HG03457 (cell line): ENCODE results near the gene IRS2.

ENCODE experiments used
- ATAC-seq: cut with Tn5 transposase; IDR thresholded peaks from one replicate; pipeline ENCODE4 v1.9.1; 2021; ENCODE audit warnings: moderate number of reproducible peaks; ENCODE audit not compliant: unreplicated experiment

IRS2 gene

DNA sequence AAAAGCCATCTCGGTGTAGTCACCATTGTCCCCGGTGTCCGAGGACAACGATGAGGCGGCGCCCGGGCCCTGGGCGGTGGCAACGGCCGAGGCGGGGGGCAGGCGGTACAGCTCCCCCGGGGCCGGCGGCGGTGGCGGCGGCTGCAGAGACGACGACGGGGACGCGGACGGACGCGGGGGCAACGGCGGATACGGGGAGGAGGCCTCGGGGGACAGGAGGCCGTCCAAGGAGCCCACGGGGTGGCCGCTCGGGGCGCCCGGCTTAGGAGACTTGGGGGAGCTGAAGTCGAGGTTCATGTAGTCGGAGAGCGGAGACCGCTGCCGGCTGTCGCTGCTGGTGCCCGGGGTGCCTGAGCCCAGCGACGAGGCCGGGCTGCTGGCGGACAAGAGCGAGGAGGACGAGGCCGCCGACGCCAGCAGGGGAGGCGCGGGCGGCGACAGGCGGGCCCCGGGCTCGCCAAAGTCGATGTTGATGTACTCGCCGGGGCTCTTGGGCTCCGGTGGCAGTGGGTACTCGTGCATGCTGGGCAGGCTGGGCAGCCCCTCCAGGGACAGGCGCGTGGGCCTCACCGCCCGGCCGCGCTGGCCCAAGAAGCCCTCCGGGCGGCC lies 3.5 kb downstream of the IRS2 start:
- no peak for ATAC-seq

DNA sequence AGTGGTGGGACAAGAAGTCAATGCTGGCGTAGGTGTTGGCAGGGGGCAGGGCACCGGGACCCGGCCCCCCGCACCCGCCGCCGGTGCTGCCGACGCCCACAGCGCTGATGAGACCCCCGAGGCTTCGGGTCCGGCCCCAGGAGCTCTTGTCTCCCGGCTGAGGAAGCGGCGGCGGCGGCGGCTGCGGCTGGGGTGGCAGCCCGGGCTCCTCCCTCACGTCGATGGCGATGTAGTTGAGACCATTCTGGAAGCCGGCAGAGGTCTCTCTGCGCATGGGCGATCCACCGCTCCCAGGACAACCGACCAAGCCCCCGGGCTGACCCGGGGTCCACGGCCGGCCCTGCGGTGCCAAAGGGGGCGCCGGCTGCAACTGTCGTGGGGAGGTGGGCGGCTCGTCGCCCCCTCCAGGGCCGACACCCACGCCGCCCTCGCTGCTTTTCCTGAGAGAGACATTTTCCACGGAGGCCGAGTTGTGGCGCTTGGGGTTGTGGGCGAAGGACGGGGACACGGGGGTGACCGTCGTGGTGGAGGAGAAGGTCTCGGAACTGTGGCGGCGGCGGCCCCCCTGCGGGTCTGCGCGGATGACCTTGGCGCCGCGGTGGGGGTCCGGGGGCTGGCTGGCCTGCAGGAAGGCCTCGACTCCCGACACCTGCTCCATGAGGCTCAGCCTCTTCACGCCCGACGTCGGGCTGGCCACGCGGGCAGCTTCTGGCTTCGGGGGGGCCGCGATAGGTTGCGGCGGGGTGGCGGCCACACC lies 4.1 kb downstream of the IRS2 start:
- ATAC-seq: no peak

DNA sequence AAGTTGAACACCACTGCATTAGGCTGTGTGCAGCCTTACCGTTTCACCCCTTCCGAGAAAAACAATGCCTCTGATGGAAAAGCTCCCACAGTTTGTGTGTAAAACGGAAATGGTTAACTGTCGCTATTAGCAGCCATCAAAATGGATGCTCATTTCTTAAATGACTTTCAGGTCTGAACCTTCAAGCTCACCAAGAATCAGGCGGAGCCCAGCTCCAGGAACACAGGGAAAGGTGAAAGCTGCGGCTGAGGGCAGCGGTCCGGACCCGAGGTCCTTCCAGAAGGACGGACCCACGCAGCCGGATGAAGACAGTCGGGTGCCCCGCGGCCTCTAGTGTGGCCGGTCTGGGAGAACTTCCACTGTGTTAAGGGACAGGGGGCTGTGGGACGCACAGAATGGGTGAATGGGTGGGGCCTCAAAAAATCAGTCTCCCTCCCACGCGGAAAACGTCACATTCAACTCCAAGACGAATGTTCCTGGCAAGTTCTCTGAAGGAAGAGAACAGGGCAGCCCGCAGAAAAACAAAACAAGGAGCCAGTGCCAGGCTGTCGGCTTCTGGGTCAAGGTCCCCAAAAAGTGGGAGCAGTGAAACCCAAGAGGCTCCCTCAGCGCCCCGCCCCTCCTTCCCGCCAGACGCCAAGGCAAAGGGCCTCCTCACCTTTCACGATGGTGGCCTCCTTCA lies 4.9 kb downstream of the IRS2 start:
- ATAC-seq: no peak

DNA sequence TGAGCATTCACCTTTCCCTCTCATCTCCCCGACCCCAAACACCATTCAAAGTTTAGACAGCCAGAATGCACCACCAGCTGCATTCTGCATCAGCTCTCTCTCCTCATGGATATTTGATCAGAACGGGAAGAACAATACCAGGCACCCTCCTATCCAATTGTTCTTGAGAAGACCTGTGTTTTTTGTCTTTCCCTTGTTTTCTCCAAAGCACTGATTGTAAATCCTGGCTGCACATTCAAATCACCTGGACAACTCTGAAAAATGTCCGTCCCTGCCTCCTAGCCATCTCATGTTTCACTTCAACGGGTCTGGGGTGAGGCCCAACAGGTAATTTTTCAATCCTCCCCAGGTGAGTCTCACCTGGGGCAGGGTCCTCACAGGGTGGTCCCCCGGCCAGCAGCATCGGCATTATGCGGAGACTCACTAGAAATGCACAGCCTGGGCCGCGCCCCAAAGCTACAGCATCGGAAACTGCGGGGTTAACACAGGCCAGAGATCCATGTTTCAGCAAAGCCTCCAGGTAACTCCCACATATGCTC lies 5.5 kb downstream of the IRS2 start:
- no peak for ATAC-seq

DNA sequence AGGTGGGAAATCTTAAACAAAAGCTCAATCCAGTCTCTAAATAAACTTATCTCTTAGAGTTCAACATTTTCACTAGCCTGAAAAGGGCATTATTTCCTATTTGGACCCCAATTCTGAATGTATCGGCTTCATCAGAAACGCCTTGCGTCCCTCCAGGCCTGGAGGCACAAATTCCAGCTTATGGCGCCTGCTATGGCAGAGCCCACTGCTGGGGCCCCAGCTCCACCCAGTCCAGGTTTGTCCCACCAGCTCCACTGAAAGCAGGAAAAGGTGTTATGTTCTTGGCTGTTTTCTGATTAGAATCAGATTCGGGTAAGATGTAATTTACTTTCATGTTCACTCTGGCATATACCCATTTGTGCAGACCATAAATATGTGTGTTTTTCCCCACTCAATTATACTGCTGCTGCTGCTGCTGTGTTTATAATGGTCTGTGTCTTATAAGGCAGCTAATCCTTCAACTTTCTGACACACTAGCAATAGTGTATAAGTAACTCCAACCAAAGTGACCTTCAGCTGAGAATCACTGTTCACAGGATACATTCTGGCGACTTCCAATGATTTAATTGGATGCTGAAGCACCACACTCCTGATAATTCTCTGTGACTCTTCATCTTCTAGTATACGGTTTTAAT lies 6.4 kb downstream of the IRS2 start:
- no peak for ATAC-seq

DNA sequence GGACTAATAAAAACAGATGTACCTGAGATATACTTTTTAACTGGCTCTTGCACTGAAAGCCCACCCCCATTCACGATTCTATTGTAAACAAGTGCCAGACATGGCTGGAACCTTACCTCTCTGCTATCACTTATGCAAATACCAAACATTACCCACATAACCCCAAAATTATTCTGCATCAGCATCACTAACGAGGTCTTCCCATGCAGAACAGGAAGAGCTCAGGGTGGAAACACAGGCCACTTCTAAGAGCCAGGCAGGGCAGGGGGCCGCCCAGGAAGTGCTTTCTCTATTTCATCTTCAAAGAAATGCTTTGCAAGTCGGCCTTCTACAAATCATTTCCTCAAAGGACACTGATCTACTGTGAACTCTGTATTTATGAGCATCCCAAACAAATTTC lies 7.3 kb downstream of the IRS2 start:
- ATAC-seq: no peak

DNA sequence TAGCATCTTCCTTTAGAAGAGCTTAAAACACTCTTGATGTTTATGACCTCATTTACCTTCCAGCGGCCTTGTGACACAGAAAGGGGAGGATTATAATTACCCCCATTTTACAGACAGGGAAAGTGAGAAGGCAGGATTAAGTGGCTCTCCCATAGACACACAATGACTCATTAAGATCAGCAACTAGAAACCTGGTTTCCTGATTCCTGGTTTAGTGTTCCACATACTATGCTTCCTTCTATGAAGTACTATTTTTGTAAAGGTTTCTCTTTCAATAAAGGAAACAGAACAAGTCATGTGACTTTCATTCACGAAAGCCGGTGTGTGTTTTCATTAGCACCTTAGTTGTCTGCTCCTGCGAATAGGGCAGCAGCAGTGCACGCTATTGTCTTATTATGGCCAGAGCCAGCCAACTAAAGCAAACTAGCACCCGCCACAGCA lies 8.3 kb downstream of the IRS2 start:
- no peak for ATAC-seq

DNA sequence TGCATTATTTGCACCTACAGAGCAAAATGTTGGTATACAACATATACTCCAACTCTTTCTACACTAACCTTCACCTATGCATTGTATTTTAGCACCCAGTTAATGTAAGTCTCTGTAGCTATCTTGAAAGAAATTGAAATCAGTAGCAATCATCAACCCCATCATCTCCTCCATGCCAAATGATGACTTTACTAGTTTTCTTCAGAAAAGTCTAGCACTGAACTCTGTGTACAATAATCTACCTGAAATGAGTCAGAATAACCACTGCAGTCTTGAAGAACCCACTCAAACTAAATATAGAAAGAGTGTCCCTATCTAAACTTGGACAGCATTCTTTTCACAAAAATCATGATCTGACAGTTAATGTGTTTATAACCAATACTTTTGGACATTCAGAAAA lies 9.8 kb downstream of the IRS2 start:
- no peak for ATAC-seq

DNA sequence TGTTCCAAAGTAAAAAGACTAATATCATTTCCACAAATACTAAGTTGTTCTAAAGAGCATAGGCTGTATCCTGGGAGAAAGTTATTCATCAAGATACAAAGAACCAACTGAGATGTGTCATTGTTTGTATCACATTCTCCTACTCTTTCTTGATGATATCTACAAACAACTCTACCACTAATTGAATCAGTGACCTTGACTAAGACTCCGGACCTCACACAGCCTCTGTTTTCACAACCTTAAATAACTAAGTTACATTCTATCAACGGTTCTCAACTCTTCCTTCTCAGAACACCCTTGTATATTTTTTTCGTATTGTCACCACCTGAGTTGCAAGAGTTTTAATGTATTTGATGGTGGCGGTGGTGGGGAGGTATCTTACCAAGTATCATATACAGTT lies 12.6 kb downstream of the IRS2 start:
- ATAC-seq: no peak

DNA sequence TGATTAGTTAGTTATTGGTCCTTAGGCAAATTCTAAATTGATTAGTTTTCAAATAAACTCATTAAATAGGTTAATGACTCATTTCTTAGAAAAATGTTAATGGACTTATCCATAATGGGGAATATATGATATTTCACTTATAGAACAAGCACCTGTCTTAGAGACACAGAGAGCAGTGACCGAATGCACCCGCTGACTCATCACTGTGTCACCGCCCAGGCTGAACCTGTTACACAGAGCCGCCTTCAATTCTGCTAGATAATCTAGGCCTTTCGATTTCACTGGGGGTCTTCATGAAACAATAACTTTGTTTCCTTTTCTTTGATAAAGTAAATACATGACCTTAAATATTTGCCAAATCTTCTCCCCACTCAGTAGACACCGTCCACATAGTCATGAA lies 13.1 kb downstream of the IRS2 start:
- ATAC-seq: no peak

DNA sequence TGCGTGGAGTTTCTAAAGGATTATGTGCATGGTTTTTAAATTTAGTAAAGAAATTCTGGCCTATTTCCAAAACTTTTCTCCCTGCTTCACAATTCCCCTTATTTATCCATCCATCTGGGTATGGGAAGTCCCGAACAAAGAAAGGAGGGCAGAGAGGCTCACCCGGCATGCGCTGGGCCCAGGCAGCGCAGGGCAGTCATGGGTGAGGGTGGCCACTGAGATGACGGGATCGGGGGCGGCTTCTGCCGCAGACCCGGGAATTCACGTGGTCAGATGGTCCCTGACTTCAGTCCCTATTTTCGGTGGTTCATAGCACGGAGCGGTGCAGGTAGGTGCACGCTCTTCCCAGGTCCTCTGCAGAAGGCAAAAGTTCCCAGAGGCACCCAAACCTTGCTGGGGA lies 14.5 kb downstream of the IRS2 start:
- no peak for ATAC-seq

DNA sequence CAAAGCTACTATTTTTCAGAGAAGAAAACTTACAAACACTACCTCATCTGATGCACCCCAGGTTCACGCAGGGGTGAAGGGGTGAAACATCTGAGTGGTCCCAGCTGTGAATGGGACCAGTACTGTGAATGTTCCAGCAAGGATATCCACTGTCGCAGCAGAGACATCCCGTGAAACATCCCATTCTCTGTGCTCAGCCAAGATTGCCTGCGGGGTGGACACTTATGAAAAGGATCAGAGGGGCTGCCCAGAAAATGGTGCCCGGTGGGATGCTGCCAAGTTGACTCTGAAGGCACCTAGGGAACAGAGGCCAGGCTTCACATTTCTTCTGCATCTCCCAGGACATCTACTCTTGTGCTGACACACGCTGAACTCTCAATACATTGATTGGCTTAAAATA lies 15.9 kb downstream of the IRS2 start:
- ATAC-seq: no peak

DNA sequence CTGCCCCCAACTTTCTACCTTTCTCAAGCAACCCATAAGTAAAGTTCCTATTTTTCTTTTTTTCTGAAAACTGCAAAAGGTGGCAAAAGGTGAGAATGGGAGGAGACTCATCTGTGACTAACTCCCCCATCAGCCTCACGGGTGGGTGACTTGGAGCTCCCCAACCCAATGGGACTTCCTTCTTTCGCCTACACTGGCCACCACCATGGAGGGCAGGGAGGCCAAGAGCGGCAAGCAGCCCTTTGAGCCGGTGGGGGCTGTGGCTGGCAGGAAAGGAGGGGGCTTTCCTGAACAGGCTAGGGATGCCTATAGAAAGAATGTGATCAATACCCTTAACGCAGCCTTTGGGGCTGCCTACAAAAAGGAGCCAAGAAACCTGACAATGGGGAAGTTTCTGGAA lies 16.5 kb downstream of the IRS2 start:
- ATAC-seq: no peak

DNA sequence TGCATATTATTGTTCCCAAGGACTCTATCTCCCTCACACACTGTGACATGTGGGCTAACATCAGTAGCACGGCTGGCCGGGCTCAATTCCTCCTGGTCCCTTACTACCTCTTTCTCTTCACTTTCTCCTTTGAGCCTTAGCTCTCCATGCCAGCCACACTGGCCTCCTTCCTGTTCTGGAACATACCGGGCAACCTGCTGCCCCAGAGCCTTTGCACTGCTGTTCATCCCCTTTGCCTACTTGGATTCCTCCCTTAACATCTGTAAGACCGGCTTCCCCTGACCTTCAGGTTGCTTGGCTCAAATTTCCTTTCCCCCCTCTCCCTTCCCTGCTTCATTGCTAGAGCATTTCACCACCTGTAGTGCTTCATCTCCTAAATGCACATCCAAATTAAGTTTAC lies 17.1 kb downstream of the IRS2 start:
- no peak for ATAC-seq

DNA sequence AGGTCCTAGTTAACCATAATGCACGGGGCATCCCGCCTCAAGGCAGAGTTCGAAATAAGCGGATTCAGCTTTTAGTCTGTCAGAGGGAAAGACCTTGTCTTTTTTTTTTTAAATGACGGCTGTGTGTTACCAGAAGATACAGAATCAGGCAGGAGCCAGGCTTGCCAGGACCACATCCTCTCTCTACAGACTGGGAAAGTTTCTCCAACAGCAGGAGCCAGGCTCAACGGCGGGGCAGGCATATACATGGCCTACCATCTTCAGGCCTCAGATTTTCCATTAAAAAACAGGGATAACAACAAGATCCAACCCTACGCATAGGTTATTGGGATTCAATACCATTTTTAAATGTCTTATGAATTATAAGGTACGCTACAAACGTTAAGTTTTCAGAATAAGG lies 17.8 kb downstream of the IRS2 start:
- ATAC-seq: no peak

DNA sequence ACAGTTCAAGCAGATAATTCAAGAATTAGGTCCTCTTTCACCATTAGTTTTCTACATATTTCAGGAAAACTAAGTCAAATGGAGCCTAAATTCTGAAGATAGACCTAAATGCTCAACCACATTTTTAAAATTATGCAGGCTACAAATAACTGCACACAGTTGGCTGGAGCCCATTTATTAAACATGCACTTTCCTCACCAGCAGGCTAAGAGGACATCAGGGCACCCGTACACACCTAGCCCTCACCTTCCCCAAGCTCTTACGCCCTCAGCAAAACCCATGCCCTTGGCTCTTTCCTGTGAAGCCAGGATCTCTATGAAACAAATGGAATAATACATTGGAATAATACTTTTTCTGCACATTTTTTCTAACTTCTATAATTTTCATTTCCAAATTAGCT lies 18.2 kb downstream of the IRS2 start:
- no peak for ATAC-seq

DNA sequence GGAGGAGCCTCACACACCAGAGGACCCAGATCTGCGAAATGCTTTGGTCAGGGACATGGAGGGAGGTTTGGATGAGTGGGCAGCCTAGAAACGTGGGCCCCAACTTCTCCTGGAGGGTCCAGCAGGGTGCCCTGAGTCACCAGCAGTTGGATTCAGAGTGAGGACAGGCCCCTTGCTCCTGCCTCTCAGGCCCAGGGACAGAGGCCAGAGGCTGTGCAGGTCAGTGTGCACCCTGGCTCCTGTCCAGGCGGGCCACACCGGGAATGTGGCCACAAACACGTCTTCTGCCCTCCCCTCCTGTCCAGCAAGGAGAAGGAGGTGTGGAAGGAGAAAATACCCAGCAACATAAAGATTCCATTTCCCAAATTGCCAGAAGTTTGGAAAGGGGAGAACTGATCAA lies 19.4 kb downstream of the IRS2 start:
- ATAC-seq: no peak

DNA sequence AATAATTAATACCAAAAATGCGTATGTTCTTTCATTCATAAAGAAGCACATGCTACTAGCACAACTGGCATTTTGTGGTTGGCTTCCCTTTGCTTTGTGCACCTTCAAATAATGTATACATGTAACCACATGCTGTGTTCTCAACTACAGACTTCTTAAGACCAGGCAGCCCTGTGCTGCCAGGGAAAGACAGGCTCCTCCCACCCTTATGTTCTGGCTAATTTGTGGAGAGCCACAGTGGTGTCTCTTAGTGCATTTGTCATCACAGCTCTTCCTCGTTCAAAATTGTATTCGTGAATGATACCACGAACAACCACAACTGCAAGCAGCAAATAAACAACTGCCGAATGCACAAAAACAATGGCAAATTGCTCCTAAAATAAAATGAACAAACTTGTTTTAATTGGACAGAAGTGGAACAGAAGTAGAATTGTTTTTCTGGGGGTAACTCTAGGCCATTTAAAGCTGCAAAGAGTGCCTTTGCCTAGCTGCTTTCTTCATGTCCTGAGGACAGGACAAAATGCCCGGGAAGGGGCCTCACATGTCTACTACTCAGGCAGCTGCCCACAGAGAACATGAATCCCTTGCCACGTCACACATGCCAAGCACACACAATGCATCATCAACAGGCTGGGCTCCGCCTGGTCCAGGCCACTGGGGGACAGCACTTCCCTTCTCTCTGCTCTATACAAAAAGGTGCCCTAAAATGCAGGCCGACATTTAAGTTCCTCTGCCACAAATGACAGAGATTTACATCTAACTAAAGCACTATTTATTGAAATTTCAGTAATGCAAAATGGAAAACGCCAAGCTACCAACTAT lies 21.7 kb downstream of the IRS2 start:
- ATAC-seq: no peak

DNA sequence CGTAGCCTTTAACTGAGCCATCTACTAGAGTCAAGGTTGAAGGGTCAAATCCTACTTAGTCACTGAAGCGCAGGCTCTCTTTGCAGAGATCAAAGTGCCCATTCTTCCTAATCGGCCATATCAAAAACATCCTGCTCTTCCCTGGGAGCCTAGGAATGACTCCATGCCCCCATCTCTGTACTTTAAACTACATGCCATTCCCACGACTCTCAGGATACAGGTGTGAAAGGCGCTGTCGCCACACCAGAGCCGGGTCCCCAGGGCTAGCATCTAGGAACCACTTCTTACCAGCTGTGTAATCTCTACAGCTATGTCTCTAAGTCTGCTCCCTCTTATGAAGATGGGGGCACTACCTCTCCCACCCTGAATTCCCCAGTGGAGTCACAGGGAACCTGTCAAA lies 22.3 kb downstream of the IRS2 start:
- ATAC-seq: no peak

DNA sequence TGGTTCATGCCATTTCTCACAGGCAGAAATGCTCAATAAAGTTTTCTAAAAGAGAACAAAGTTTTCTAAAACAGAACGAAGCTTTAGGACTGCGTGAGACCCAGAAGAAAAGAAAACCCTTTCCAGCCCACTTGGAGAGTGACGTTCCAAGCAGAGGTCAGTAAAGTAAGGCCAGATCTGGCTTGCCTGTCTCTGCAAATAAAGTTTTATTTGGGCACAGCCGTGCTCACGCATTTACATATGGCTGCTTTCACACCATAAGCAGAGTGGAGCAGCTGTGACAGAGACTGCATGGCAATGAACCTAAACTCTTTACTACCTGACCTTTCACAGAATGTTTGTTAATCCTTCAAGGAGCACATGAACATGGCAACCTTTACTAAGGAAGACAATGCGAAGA lies 23.6 kb downstream of the IRS2 start:
- no peak for ATAC-seq

DNA sequence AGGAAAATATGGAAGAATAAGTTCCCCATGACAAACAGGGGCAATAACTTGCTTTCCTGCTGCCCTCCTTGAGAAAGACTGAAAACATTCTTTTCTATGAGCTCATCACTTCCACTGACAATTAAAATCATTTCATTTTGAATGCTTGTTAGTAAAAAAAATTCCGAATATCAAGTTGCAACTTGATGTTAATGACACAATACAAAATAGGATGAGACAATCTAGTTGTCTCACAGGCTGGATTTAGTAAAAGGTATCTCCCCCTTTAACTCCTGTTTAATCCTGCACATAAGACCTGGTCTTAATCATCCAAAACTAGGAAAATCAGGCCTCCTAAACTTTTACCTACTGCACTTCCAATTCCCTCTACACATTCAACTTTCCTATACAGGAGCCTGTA lies 24.7 kb downstream of the IRS2 start:
- ATAC-seq: no peak
